DMS53 (cell line): ENCODE results near the gene MRPS5.
"Not testable (repeated sequence)": the region's sequence is repeated elsewhere in the genome, so short reads cannot be mapped to it uniquely, and the experiment has no call there.

ENCODE experiments used
- DNase-seq: peaks from one replicate; lab custom pipeline; 2025; lab: John Stamatoyannopoulos, UW

MRPS5 gene

DNA sequence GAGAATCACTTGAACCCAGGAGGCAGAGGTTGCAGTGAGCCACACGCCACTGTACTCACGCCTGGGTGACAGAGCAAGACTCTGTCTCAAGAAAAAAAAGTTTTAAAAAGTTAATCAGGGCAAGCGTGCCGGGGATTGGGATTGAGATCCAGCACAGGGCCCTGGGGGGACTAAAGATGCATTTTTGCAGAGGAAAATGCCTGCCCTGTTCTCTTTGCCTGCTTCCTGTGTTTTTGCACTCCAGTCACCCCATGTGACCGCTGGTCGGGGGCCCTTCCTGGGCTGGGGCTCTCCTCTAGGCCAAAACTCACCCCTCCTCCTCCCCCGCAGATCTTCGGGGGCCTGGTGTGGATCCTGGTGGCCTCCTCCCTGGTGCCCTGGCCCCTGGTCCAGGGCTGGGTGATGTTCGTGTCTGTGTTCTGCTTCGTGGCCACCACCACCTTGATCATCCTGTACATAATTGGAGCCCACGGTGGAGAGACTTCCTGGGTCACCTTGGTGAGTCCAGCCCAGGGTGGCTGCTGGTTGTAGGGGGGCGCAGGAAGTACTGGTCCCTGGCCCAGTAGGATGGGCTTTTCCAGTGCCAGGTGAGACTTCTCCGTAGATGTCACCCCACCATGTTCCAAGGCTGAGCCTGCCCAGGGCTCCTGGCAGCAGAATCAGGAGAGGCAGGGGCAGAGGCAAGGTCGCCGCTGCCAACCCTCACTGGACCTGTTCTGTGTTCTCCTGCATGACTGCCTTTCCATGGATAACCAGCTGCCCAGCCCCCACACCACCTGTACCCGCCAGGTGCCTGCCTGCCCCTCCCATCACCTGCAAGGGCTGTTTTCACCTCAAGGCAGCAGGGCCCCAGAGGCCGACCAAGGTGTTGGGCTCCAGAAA, 73.7 kb downstream of the MRPS5 start:
- DNase-seq = peak; percentile 96

DNA sequence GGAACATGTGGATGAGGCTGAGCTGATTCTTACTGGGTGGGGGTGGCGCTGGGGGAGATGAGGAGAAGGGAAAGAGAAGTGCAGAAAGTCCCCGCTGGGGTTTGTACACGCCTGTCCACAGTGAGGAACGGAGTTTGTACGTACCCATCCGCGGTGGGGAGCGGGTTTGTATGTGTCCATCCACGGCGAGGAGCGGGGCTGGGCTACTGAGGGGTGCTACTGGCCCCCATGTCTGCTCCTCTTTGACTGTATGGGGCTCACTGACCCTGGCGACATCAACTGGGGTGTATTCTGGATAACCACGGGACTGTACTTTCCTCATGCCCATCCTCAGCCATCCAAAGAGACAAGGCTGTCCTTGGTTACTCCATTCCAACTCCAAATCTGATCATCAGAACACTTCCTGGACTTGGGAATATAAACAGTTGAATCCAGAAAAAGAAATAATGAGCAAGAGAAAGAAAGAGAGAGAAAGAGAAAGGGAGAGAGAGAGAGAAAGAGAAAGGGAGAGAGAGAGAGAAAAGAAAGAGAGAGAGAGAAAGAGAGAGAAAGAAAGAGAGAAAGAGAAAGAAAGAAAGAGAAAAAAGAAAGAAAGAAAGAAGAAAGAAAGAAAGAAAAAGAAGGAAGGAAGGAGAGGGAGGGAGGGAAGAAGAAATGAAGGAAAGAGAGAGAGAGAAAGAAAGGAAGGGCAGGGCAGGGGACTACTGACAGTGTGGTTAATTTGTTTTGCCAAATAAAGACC, 75.1 kb downstream of the MRPS5 start:
- DNase-seq = no peak

DNA sequence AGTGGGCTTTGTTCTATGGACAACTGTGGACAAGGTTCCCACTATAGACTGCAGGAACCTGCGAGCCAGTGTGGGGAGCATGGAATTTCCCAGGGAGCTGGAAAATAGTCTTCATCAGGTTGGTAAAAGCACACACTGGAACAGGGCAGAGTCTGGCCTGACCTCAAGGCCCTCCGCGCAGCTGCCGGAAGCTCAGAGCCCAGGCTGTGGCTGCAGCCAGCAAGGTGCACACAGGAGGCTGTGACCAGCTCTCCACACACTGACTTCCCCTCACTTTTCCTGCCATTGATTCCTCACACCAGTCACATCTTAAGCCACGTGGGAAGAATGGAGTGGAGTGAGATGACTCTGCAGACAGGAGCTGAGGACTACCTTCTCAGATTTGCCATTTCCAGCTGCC, 77.0 kb downstream of the MRPS5 start:
- peak; percentile 72 for DNase-seq

DNA sequence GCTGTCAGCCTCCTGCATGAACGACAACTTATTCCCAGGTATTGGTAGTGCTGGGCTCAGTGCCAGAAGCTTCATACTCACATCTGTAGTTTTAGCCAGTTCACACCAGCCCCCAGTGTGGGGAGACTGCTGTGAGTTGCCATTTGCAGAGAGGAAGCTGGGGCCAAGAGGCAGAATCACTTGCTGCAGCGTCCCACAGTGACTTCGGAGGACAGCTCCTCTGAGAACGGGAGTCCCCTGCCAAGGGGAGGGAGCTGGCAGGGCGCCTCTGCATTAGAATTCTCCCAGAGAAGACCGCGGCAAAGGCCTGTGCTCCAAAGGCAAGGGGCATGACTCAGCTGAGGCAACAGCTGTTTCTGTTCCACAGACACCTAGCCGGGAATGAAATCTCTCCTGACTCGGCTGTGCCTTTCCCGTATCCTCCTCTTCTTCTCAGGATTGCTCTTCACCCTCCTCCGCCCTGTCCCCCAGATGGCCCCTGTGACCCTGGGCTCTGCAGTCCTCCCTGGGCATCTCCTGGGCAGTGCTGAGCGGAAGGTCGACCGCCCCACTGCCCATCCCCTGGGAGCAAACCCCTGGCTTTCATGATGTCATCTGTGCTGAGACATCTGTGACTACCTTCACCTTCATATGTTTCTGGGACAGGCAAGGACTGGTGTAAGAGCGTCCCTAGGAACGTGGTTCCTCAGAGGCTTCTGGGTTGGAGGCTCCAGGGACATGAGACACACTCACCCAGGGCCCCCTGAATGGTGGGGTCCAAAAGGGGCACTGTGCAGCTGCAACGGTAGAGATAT, 78.1 kb downstream of the MRPS5 start:
- peak; percentile 96 for DNase-seq

DNA sequence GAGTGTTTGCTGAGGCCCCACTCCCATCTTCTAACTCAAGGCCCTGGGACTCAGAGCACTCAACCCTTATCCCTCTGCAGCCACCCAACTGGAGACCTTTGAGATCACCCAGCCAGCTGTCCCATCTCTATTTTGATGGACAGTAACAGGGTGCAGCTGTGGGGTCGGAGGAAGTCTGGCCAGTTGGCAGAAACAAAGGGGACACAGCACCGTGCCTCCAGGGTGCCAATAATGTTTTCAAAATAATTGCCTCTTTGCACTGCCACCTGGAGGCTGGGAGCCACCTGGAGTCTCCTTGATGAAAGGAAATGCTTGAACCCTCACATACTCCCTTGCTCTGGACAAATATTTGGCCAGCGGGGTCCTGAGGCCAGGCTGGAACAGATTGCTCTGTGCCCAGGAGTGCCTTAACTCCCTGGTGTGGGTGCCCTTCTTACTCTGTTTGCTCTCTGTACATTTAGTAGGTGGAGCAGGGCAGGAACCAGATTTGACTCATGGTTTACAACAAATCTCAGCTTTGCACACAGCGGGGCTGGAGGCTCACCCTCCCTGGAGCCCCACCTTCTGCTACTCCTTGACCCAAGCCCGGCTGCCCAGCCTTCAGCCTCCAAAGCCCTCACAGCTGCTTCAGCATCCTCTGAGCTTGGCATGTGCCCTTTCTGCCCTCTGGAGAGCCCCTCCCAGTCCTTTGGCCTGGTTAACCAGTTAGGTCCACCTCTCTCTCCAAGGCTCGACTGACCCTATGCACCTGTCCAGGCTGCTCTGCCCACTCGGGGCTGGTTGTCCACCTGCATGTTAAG, 78.9 kb downstream of the MRPS5 start:
- no peak for DNase-seq

DNA sequence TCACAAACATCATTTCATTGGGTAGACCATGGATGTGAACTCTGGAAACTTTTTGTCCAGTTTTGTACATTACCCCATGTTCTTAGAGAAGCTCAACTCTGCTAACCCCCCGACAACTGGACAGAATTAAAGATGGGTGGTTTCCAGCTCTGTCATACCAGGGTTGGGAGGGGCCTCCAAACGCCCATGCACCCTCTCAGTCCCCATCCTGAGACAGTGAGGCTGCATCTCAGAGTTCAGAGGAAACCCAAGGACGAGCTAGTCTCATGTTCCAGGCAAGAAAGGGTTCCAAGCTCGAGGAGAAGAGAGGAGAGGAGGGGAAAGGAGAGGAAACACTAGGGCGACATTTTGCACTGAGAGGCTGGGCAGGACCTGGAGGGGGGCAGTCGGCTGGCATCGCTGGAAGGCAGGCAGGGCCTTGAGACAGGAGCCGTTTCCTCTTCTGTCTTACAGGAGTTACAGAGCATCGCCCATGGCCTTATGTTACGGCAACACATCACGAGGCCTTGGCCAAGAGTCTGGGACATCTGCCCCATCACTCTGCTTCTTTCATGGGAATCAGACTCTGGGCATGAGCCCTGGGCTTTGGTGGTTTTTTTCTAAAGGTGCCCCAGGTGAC, 79.7 kb downstream of the MRPS5 start:
- no peak for DNase-seq

DNA sequence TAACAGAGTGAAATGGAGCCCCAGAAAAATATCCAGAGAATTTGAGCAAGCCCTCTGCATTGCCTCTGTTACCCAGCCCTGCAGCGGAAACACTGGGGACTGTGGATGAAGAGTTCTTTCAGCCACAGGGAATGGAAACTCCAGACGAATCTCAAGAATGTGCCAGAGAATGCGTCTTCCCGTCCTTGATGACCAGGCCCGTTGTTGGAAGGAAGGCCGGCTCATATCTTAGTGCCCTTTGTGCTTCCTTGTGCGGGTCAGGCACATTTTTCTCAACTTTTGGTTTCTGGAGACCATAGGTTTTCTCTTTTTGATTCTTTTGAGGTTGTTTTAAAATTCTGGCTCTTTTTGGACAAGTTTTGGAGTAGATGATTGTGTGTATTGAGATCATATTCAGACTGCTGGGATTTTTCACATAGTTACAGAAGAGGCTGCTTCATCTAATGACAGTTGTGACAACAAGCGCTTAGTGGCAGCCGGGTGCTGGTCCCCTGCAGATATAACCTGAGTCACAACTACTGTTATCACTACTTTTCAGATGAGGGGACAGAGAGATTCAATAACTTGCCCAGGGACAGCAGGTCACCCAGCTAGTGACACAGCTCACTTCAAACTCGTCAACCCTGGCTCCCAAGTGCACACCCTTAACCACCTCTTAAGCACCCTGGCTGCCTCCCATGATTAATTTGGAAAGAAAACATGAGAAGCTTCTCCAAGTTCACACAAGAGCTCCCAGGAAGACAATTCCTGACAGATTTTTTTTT, 80.4 kb downstream of the MRPS5 start:
- DNase-seq = no peak

DNA sequence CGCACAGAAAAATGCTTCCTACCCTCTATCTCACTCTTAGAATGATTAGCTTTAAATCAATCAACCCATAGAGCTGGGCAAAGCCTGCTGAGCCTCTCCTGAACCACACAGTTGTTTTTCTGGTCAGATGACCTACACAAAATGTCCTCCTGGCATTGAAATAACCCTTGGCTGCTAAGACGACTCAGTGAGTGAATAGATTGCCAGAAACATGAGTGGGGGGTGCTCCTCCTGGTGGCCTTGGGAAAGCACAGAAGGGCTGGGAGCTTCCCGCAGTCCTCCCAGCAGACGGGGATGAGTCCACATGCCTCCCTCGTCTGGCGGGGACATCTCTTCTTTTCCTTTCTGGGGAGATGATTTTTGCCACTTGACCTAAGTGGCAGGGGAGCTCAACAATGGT, 81.2 kb downstream of the MRPS5 start:
- no peak for DNase-seq

DNA sequence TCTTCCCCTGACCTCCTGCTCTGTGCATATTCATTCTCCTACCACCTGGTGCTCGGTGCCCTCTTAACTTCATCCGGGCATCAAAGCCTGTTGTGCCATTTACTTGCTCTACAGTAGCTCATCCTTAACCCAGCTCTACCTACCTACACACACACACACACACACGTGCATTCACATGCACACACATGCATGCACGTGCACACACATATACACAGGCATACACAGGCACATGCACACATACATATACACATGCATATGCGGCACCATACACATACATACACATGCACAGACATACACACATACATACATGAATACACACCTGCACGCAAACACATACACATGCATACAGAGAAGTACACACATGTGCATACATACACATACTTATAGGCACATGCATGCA, 81.6 kb downstream of the MRPS5 start:
- DNase-seq = no peak

DNA sequence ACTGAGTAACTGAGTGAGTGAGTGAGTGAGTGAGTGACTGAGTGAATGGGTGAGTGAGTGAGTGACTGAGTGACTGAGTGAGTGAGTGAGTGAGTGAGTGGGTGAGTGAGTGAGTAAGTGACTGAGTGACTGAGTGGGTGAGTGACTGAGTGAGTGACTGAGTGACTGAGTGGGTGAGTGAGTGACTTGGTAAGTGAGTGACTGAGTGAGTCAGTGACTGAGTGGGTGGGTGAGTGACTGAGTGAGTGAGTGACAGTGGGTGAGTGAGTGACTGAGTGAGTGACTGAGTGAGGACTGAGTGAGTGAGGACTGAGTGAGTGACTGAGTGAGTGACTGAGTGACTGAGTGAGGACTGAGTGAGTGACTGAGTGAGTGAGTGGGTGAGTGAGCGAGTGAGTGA, 82.2 kb downstream of the MRPS5 start:
- DNase-seq = no peak

DNA sequence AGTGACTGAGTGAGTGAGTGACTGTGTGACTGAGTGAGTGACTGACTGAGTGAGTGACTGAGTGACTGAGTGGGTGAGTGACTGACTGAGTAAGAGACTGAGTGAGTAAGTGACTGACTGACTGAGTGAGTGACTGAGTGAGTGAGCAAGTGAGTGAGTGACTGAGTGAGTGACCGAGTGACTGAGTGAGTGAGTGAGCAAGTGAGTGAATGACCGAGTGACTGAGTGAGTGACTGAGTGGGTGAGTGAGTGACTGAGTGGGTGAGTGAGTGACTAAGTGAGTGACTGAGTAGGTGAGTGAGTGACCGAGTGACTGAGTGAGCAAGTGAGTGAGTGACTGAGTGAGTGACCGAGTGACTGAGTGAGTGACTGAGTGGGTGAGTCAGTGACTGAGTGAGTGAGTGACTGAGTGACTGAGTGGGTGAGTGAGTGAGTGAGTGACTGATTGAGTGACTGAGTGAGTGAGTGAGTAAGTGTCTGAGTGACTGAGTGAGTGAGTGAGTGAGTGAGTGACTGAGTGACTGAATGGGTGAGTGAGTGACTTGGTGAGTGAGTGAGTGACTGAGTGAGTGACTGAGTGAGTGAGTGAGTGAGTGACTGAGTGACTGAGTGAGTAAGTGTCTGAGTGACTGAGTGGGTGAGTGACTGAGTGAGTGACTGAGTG, 82.8 kb downstream of the MRPS5 start:
- no peak for DNase-seq

DNA sequence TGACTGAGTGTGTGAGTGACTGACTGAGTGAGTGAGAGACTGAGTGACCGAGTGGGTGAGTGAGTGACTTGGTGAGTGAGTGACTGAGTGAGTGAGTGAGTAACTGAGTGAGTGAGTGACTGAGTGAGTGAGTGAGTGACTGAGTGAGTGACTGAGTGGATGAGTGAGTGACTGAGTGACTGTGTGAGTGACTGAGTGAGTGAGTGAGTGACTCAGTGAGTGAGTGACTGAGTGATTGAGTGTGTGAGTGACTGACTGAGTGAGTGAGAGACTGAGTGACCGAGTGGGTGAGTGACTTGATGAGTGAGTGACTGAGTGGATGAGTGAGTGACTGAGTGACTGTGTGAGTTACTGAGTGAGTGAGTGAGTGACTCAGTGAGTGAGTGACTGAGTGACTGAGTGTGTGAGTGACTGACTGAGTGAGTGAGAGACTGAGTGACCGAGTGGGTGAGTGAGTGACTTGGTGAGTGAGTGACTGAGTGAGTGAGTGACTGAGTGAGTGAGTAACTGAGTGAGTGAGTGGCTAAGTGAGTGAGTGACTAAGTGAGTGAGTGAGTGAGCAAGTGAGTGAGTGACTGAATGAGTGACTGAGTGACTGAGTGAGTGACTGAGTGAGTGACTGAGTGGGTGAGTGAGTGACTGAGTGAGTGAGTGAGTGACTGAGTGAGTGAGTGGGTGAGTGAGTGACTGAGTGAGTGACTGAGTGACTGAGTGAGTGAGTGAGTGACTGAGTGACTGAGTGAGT, 83.6 kb downstream of the MRPS5 start:
- DNase-seq = not testable (repeated sequence)

DNA sequence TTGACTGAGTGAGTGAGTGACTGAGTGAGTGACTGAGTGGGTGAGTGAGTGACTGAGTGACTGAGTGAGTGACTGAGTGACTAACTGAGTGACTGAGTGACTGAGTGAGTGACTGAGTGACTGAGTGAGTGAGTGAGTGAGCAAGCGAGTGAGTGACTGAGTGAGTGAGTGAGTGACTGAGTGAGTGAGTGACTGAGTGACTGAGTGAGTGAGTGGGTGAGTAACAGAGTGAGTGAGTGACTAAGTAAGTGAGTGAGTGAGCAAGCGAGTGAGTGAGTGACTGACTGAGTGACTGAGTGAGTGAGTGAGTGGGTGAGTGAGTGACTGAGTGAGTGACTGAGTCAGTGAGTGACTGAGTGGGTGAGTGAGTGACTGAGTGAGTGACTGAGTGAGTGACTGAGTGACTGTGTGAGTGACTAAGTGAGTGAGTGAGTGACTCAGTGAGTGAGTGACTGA, 84.2 kb downstream of the MRPS5 start:
- DNase-seq = no peak

DNA sequence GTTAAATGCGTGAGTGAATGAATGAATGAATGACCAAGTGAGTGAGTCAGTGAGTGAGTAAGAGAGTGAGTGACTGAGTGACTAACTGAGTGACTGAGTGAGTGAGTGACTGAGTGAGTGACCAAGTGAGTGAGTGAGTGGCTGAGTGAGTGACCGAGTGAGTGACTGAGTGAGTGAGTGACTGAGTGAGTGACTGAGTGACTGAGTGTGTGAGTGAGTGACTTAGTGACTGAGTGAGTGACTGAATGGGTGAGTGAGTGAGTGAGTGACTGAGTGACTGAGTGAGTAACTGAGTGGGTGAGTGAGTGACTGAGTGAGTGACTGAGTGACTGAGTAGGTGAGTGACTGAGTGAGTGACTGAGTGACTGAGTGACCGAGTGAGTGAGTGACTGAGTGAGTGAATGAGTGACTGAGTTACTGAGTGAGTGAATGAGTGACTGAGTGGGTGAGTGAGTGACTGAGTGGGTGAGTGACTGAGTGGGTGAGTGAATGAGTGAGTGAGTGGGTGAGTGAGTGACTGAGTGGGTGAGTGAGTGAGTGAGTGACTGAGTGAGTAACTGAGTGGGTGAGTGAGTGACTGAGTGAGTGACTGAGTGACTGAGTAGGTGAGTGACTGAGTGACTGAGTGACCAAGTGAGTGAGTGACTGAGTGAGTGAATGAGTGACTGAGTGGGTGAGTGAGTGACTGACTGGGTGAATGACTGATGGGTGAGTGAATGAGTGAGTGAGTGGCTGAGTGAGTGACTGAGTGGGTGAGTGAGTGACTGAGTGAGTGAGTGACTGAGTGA, 84.8 kb downstream of the MRPS5 start:
- DNase-seq = no peak
